Lower leg skin (tissue), 4 donors: ENCODE data around the gene HTR1E. TPM values are rescaled to one million over a fixed set of nuclear protein-coding genes. Genes with fewer than 3 reads are reported as not detected.

Experiments used
- DNase-seq, 2 donors: peaks; one replicate each; pipeline ENCODE4 v3.0.0-alpha.2; 2019; ENCODE audit warnings: low spot score in 2 of 2
- H3K4me3 ChIP-seq: fragments of 200-600 bp; sonication (generic); 2 replicates; pipeline ENCODE4 v1.5.1; 2017; ENCODE audit warnings: mild to moderate bottlenecking, low read depth; ENCODE audit not compliant: poor library complexity, severe bottlenecking
- POLR2A ChIP-seq, 2 donors: fragments of 450-650 bp; IDR thresholded peaks; one replicate each; pipeline ENCODE4 v1.6.1; 2016 to 2017; ENCODE audit warnings: antibody characterized with exemption in 2 of 2, mild to moderate bottlenecking in 1 of 2, moderate library complexity in 1 of 2
- WGBS, 2 donors: methylation state at CpG; one replicate each; pipeline ENCODE4 v1.1.5; 2018; 5-methylcytosine and 5-hydroxymethylcytosine counted together
- intact Hi-C: fragments of 100-400 bp; cut with DNase I; formaldehyde crosslinking; loops from one replicate; pipeline ENCODE4 v1.15.0; 2023; ENCODE audit warnings: low total_unique reads
- total RNA-seq, 4 donors: library from RNA; depleted of rRNA; stranded (reverse); fragments of >200 nt; gene quantifications; one replicate each; pipeline ENCODE4 v1.1.0, GENCODE V29; 2016
- TF ChIP-seq, protein P1 (sequence below), 3 donors: fragments of 450-650 bp; IDR thresholded peaks; one replicate each; pipeline ENCODE4 v1.5.1; 2016; ENCODE audit warnings: antibody characterized with exemption in 3 of 3, mild to moderate bottlenecking in 3 of 3, moderate library complexity in 2 of 3

The HTR1E gene
- total RNA-seq, 4 donors from 2014 or later: 0.10 TPM; not detected in 3

DNA sequence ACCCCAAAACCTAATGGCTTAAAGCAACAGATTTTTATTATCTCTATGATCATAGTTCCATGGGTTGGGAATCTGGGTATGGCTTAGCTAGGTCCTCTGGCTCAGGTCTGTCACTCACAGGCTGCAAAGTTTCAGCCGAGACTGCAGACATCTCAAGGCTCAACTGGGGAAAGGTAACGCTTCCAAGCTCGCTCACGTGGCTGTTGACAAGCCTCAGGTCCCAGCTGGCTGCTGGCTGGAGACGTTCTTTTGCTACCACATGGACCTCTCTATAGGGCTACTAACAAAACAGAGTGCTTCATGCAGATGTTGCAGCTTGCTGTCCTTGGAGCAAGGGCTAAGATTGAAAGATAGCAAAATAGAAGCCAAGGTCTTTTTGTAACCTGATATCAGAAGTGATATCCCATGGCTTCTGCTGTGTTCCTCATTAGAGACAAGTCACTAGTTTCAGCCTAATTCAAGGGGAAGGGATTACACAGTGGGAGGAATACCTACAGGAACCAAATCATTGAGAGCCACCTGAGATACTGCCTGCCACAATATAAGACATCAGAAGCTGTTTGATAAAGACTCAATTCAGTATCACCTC, 6.6 kb downstream of the HTR1E start:
- intact Hi-C loops: no loop called here
- no peak overlapping the region for H3K4me3 ChIP-seq
- TF ChIP-seq POLR2A (IDR thresholded peaks at IDR 0.05): no peak
- TF ChIP-seq, protein P1, sequence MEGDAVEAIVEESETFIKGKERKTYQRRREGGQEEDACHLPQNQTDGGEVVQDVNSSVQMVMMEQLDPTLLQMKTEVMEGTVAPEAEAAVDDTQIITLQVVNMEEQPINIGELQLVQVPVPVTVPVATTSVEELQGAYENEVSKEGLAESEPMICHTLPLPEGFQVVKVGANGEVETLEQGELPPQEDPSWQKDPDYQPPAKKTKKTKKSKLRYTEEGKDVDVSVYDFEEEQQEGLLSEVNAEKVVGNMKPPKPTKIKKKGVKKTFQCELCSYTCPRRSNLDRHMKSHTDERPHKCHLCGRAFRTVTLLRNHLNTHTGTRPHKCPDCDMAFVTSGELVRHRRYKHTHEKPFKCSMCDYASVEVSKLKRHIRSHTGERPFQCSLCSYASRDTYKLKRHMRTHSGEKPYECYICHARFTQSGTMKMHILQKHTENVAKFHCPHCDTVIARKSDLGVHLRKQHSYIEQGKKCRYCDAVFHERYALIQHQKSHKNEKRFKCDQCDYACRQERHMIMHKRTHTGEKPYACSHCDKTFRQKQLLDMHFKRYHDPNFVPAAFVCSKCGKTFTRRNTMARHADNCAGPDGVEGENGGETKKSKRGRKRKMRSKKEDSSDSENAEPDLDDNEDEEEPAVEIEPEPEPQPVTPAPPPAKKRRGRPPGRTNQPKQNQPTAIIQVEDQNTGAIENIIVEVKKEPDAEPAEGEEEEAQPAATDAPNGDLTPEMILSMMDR (IDR thresholded peaks at IDR 0.05): no peak
- no peak for DNase-seq
- 44% methylated on average over 5 of the region's 5 CpGs for WGBS, 2 donors

DNA sequence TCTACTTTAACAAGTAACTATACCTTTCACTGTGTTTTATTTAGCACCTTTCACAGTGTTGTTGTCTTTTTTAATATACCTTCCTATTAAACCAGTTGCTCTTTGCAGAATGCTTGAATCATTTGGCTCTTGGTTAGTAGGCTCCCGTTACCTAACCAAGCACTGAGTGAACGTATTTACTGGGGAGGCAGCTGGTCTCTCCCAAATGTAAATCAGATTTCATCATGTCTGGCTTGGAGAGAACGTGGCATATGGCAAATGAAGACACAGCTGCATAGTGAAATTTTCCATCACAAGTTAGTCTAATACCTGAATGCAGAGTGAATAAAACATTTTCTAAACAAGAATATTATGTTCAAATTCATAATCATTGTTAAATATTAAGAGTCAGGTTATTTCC, 12.4 kb downstream of the HTR1E start:
- H3K4me3 ChIP-seq: no peak overlapping the region
- intact Hi-C loops: no loop called here
- TF ChIP-seq POLR2A (IDR thresholded peaks at IDR 0.05): no peak
- TF ChIP-seq, protein P1 (IDR thresholded peaks at IDR 0.05): no peak
- 64 to 68% methylated on average over 3 of the region's 3 CpGs for WGBS, 2 donors
- no peak for DNase-seq

DNA sequence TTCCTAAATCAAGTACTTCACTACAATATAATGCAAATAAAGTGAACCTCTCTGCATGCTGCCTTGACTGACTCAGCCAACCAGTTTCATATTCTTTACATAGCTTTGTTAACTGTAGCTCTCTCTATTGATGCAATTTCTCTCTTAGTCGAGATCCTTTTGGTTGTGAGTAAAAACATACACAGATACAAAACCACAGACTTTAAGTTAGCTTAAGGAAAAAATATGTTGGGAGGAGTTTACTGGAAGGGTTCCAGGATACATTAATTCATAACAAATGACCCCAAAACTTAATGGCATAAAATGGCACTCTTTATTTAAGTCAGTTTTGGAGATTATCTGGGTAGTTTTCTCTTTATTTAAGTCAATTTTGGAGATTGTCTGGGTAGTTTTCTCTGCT, 15.7 kb downstream of the HTR1E start:
- DNase-seq: no peak
- TF ChIP-seq, protein P1 (IDR thresholded peaks at IDR 0.05): no peak
- TF ChIP-seq POLR2A (IDR thresholded peaks at IDR 0.05): no peak
- WGBS, 2 donors: 21 to 36% methylated on average over 1 of the region's 1 CpG
- H3K4me3 ChIP-seq: no peak overlapping the region
- intact Hi-C loops: no loop called here

DNA sequence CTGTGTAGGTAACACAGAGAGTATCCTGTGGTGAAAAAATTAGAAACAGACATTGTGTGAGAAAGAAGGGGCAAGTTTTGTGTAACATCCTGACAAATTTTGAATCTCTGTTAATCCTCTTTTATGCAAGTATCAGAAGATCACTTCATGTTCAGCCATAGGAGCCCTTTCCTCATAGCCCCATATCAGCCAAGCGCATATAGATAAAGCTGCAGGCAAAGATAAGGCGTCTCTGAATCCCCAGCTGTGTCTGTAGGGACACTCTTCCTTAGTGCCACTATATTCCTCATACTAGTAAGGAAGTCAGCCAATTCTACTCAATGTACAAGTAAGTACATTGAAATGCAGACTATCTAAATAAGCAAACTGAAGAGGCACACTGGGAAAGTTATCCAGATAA, 22.3 kb downstream of the HTR1E start:
- no peak for TF ChIP-seq POLR2A (IDR thresholded peaks at IDR 0.05)
- TF ChIP-seq, protein P1 (IDR thresholded peaks at IDR 0.05): no peak
- DNase-seq: no peak
- intact Hi-C loops: no loop called here
- no peak overlapping the region for H3K4me3 ChIP-seq
- WGBS, 2 donors: 91 to 97% methylated on average over 2 of the region's 2 CpGs

DNA sequence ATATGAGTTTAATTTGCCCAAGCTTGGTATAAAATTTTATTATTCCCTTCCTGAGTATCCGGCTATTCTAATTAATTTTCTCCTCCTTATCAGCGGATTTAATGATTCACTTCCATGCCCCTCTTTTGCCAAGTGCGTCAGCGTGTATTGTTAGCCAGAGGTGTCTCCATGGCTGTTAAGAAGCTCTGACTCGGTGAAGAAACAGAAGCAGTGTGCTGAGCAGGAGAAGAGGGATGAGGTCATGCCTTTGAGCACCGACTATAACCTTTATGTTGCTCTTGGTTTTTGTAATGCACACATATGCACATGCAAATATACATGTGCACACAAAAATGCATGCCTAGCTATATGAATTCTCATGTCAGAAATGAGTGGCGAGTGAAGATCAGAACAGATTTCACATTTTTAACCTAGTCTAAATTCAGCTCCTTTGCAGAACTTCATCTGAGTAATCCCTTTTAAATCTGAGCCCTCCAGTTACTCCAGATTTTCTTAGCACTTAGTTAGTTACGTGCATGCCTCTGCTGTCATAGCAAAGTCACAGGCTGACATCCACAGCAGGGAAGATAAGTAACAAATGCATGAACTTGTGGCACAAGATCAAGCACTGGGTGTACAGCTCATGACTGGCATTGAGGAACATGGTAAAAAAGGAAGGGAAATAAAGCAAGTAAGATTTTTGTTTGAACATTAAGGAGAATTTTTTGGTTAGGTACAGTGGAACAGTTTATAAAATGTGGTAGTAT, 24.3 kb downstream of the HTR1E start:
- no peak overlapping the region for H3K4me3 ChIP-seq
- intact Hi-C loops: no loop called here
- no peak for DNase-seq
- WGBS, 2 donors: 81 to 86% methylated on average over 8 of the region's 8 CpGs
- TF ChIP-seq, protein P1 (IDR thresholded peaks at IDR 0.05): no peak
- TF ChIP-seq POLR2A (IDR thresholded peaks at IDR 0.05): no peak
